NB4 (cell line): ENCODE data around the gene NACC2.
"Not testable (repeated sequence)": the region's sequence is repeated elsewhere in the genome, so short reads cannot be mapped to it uniquely, and the experiment has no call there.

Experiments used
- DNase-seq: peaks from one replicate; pipeline ENCODE4 v3.0.0; 2010; ENCODE audit warnings: low read depth
- H3K4me3 ChIP-seq: one replicate; pipeline ENCODE4 v1.5.1; 2011; ENCODE audit warnings: mild to moderate bottlenecking, low read depth, low read length, moderate library complexity
- CTCF ChIP-seq: IDR thresholded peaks from one replicate; pipeline ENCODE4 v1.5.1; 2012; ENCODE audit warnings: low read depth, low read length
- MAX ChIP-seq: IDR thresholded peaks from 2 replicates; pipeline ENCODE4 v1.6.1; 2011; ENCODE audit warnings: low read depth, low read length
- MYC ChIP-seq: IDR thresholded peaks from 2 replicates; pipeline ENCODE4 v1.6.1; 2011; ENCODE audit warnings: low read depth, low read length
- POLR2A ChIP-seq: IDR thresholded peaks from 2 replicates; pipeline ENCODE4 v1.6.1; 2011; ENCODE audit warnings: mild to moderate bottlenecking; ENCODE audit not compliant: insufficient read length; ENCODE audit errors: extremely low read depth

The NACC2 gene

GRCh38 chr9:136104488-136104800 is 9.4 kb upstream of the NACC2 start:
- no peak overlapping the region for H3K4me3 ChIP-seq
- DNase-seq = no peak
- TF ChIP-seq MAX = no peak

GRCh38 chr9:136103651-136104487 is 8.8 kb upstream of the NACC2 start:
- DNase-seq = no peak
- TF ChIP-seq MAX = no peak
- TF ChIP-seq MYC = no peak
- TF ChIP-seq POLR2A = no peak
- no peak for TF ChIP-seq CTCF
- H3K4me3 ChIP-seq = no peak overlapping the region

GRCh38 chr9:136101615-136102074 is 6.6 kb upstream of the NACC2 start:
- not testable (repeated sequence) for DNase-seq, H3K4me3 ChIP-seq

- no peak for DNase-seq
- TF ChIP-seq POLR2A (no peak), MYC (no peak), MAX (no peak), CTCF (no peak)
- no peak overlapping the region for H3K4me3 ChIP-seq
Observed at GRCh38 chr9:136100700-136101614, 5.9 kb upstream of the NACC2 start.

- no peak overlapping the region for H3K4me3 ChIP-seq
- DNase-seq = no peak
- TF ChIP-seq CTCF (no peak), POLR2A (no peak), MAX (no peak), MYC (no peak)
Observed at GRCh38 chr9:136099542-136099941, 4.5 kb upstream of the NACC2 start.

- no peak for DNase-seq
- no peak overlapping the region for H3K4me3 ChIP-seq
- TF ChIP-seq MAX = no peak
- TF ChIP-seq CTCF = no peak
- TF ChIP-seq POLR2A = no peak
- TF ChIP-seq MYC = no peak
Observed at GRCh38 chr9:136098844-136099243, 3.8 kb upstream of the NACC2 start.
